ENCODE measurements around the gene ATP9A. TPM values are rescaled to one million over a fixed set of nuclear protein-coding genes. Genes with fewer than 3 reads are reported as not detected.

Gene ATP9A
- total RNA-seq, 1 experiment from 2014 or later, result 12.1 TPM

GRCh38 chr20:51592564-51592963 is 175.6 kb downstream of the ATP9A start:
- Histone ChIP-seq H4K8ac (replicated peaks; ENCODE audit: insufficient read length, low read depth, low read length) (no peak overlapping the region), H3K9ac (ENCODE audit: extremely low read depth, insufficient read length, low read length) (no peak overlapping the region), H3K79me1 (ENCODE audit: insufficient read depth, low read depth, low read length, poor library complexity, severe bottlenecking) (no peaks in the 10 kb centered on the region), H3K27me3 (ENCODE audit: insufficient read depth, low read length) (no peaks in the 10 kb centered on the region), H3K18ac (ENCODE audit: insufficient read length, low read depth, low read length) (no peak overlapping the region), H4K91ac (ENCODE audit: insufficient read length, low read depth, low read length) (no peak overlapping the region), H3K23ac (ENCODE audit: insufficient read length, low read depth, low read length) (no peak overlapping the region), H3K79me2 (ENCODE audit: insufficient read depth, low read length) (no peaks in the 10 kb centered on the region), H4K5ac (ENCODE audit: insufficient read length, low read depth, low read length) (no peak overlapping the region), H2BK12ac (ENCODE audit: insufficient read length, low read depth, low read length) (no peak overlapping the region), H3K56ac (ENCODE audit: insufficient read length, low read depth, low read length) (no peak overlapping the region), H3K27ac (ENCODE audit: insufficient read length, low read depth, low read length) (no peak overlapping the region), H3K4me2 (ENCODE audit: insufficient read depth, insufficient read length, low read length) (no peak overlapping the region), H4K20me1 (ENCODE audit: control insufficient read depth, insufficient read depth, insufficient read length) (no peaks in the 10 kb centered on the region), H2AK5ac (ENCODE audit: insufficient read length, low read length) (no peak overlapping the region), H3K4me1 (ENCODE audit: insufficient read depth, low read length) (peaks cover 2% of the 10 kb centered on the region; the same call in 1 of the 2 replicates), H2BK5ac (ENCODE audit: insufficient read length, low read length) (no peak overlapping the region), H3K14ac (ENCODE audit: insufficient read depth, low read length) (no peak overlapping the region), H3K23me2 (ENCODE audit: insufficient read length, low read depth, low read length, poor library complexity, severe bottlenecking) (no peaks in the 10 kb centered on the region), H2BK15ac (ENCODE audit: low read depth, low read length) (no peak overlapping the region), H2BK120ac (ENCODE audit: low read depth, low read length, poor library complexity, severe bottlenecking) (no peak overlapping the region), H3K4ac (ENCODE audit: low read depth, low read length) (no peak overlapping the region), H2AFZ (ENCODE audit: low read length) (no peak overlapping the region), H3K9me3 (ENCODE audit: control insufficient read depth, low read depth, low read length) (no peaks in the 10 kb centered on the region), H2BK20ac (ENCODE audit: low read depth, low read length, poor library complexity, severe bottlenecking) (no peak overlapping the region), H3T11ph (ENCODE audit: low read length) (no peak overlapping the region)
- no peak for TF ChIP-seq CTCF (conservative IDR thresholded peaks at IDR 0.05)
- peaks cover 19 to 21% of the 10 kb centered on the region in 2 experiments for H3K4me1 Mint-ChIP-seq
- H3K36me3 Mint-ChIP-seq (ENCODE audit: insufficient read depth in 1 of 3, low read depth in 3 of 3), result no peaks in the 10 kb centered on the region; a peak in 1 of 7 replicates
- WGBS (ENCODE audit: extremely low coverage, insufficient read length, low lambda C conversion rate), result no CpG with 5 or more reads among the region's 8 CpGs
- no peak for DNase-seq
- H3K4me3 Mint-ChIP-seq, result no peak overlapping the region
- H3K27me3 Mint-ChIP-seq (ENCODE audit: low read depth), result peaks cover 3% of the 10 kb centered on the region; the same call in 1 of the 2 replicates
- no peaks in the 10 kb centered on the region for H3K9me3 Mint-ChIP-seq
- no peak overlapping the region for H3K27ac Mint-ChIP-seq

Measured in H9 (cell line).